Ishikawa (cell line): Measurements from ENCODE around the gene GFRAL.

Experiments
- CEBPB ChIP-seq: IDR thresholded peaks from 2 replicates; pipeline ENCODE4 v1.6.1; 2012
- CREB1 ChIP-seq: IDR thresholded peaks from 2 replicates; pipeline ENCODE4 v1.6.1; 2012; ENCODE audit warnings: low read depth
- EGR1 ChIP-seq: IDR thresholded peaks from 2 replicates; pipeline ENCODE4 v1.6.1; 2012
- EP300 ChIP-seq: IDR thresholded peaks from 2 replicates; pipeline ENCODE4 v1.6.1; 2012; ENCODE audit warnings: borderline replicate concordance
- FOXM1 ChIP-seq: IDR thresholded peaks from 2 replicates; pipeline ENCODE4 v1.6.1; 2012; ENCODE audit warnings: low read depth, borderline replicate concordance
- NFIC ChIP-seq: IDR thresholded peaks from 2 replicates; pipeline ENCODE4 v1.6.1; 2012
- RAD21 ChIP-seq: IDR thresholded peaks from 2 replicates; pipeline ENCODE4 v1.6.1; 2012; ENCODE audit warnings: low read depth
- TAF1 ChIP-seq: IDR thresholded peaks from 2 replicates; pipeline ENCODE4 v1.6.1; 2012; ENCODE audit warnings: low read depth, mild to moderate bottlenecking
- TCF12 ChIP-seq: IDR thresholded peaks from 2 replicates; pipeline ENCODE4 v1.6.1; 2012; ENCODE audit warnings: low read depth
- TEAD4 ChIP-seq: IDR thresholded peaks from 2 replicates; pipeline ENCODE4 v1.6.1; 2012
- YY1 ChIP-seq: IDR thresholded peaks from 2 replicates; pipeline ENCODE4 v1.6.1; 2012; ENCODE audit warnings: low read depth
- ZBTB7A ChIP-seq: IDR thresholded peaks from 2 replicates; pipeline ENCODE4 v1.6.1; 2012; ENCODE audit warnings: low read depth
- TF ChIP-seq, protein P1 (sequence below): IDR thresholded peaks from 2 replicates; pipeline ENCODE4 v1.6.1; 2012
- TF ChIP-seq, protein P2 (sequence below): IDR thresholded peaks from 2 replicates; pipeline ENCODE4 v1.6.1; 2012
- TF ChIP-seq, protein P3 (sequence below): IDR thresholded peaks from 2 replicates; pipeline ENCODE4 v1.6.1; 2012; ENCODE audit warnings: low read depth, mild to moderate bottlenecking

The GFRAL gene

DNA sequence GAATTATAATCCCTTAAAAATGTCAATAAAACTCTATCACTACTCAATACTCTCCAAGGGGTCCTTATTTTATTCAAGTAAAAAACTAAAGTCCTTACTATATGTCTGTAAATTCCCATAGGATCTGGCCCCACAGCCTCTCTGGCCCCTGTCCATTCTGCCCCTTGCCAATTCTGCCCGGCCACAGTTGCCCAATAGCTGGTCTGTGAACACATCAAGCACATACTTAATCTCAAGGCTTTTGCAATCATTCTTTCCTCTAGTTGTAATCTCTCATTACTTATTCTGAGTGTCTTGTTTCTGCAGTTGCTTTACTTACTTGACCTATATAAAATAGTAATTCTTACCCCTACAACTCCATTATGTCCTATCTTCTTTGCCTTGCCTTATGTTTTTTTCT is 22.5 kb upstream of the GFRAL start:
- TF ChIP-seq CREB1 (no peak), ZBTB7A (no peak), TEAD4 (no peak), NFIC (no peak), CEBPB (no peak), TAF1 (no peak), EP300 (no peak), RAD21 (no peak)
- TF ChIP-seq, protein P1, sequence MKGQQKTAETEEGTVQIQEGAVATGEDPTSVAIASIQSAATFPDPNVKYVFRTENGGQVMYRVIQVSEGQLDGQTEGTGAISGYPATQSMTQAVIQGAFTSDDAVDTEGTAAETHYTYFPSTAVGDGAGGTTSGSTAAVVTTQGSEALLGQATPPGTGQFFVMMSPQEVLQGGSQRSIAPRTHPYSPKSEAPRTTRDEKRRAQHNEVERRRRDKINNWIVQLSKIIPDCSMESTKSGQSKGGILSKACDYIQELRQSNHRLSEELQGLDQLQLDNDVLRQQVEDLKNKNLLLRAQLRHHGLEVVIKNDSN = no peak
- TF ChIP-seq, protein P2, sequence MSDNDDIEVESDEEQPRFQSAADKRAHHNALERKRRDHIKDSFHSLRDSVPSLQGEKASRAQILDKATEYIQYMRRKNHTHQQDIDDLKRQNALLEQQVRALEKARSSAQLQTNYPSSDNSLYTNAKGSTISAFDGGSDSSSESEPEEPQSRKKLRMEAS = no peak

DNA sequence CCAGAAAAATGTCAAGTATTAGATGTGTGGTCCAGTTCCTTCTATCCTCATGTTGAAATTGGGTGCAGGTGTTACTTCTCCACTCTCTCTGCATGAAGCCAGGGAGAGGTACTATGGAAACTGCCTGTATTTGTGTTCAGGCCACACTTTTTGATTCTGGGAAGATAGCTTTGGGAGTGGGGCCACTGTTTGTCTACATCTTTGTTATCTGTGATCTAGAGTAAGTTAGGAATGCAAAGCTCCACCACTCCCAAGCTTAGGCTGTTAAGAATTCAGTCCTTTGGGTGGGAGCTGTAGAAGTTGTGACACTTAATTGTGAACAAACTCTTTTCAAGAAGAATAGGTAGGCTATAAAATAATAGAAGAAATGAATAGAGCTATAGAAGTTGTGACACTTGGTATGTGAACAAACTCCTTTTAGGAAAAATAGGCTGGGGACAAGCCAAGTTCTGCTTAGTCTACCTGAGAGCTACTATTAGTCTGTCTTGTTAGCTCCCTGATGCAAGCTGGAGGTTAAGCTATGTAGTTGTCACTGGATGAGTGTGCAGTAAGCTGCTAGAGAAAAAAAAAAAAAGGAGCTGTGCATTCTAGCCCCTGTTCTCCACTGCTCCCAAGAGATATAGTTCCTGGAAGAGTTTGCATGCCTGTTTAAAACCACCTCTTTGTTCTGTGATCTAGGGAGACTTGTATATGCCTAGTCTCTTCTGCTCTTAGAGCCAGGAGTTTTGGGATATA is 7.1 kb upstream of the GFRAL start:
- TF ChIP-seq FOXM1 (no peak), TEAD4 (no peak), YY1 (no peak), CEBPB (no peak)

DNA sequence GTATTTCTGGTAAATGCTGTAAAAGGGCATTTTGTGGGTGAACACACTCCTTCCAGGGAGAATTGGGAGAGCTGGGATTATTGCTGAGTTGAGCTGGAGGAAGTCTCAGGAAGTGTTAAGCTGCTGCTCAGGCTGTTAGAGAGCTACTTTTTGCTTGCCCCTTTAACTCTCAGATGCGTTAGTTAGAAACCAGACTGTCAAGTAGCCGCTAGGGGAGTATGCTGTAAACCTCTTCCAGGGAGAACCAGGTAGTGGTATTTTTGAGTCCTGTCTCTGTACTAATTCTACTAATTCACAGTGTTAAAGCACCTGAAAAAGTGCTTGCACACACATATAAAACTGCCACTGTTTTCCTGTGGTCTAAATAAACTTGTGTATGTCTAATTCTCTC is 6.6 kb upstream of the GFRAL start:
- TF ChIP-seq RAD21 = no peak
- no peak for TF ChIP-seq FOXM1
- TF ChIP-seq TAF1 = no peak
- TF ChIP-seq, protein P3, sequence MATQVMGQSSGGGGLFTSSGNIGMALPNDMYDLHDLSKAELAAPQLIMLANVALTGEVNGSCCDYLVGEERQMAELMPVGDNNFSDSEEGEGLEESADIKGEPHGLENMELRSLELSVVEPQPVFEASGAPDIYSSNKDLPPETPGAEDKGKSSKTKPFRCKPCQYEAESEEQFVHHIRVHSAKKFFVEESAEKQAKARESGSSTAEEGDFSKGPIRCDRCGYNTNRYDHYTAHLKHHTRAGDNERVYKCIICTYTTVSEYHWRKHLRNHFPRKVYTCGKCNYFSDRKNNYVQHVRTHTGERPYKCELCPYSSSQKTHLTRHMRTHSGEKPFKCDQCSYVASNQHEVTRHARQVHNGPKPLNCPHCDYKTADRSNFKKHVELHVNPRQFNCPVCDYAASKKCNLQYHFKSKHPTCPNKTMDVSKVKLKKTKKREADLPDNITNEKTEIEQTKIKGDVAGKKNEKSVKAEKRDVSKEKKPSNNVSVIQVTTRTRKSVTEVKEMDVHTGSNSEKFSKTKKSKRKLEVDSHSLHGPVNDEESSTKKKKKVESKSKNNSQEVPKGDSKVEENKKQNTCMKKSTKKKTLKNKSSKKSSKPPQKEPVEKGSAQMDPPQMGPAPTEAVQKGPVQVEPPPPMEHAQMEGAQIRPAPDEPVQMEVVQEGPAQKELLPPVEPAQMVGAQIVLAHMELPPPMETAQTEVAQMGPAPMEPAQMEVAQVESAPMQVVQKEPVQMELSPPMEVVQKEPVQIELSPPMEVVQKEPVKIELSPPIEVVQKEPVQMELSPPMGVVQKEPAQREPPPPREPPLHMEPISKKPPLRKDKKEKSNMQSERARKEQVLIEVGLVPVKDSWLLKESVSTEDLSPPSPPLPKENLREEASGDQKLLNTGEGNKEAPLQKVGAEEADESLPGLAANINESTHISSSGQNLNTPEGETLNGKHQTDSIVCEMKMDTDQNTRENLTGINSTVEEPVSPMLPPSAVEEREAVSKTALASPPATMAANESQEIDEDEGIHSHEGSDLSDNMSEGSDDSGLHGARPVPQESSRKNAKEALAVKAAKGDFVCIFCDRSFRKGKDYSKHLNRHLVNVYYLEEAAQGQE = no peak
- TF ChIP-seq NFIC = no peak
- TF ChIP-seq EP300 = no peak
- no peak for TF ChIP-seq CREB1
- TF ChIP-seq YY1 = no peak
- no peak for TF ChIP-seq ZBTB7A
- TF ChIP-seq, protein P1 = no peak
- TF ChIP-seq TEAD4 = no peak
- TF ChIP-seq TCF12 = no peak
- TF ChIP-seq CEBPB = no peak
- no peak for TF ChIP-seq EGR1
- TF ChIP-seq, protein P2 = no peak

DNA sequence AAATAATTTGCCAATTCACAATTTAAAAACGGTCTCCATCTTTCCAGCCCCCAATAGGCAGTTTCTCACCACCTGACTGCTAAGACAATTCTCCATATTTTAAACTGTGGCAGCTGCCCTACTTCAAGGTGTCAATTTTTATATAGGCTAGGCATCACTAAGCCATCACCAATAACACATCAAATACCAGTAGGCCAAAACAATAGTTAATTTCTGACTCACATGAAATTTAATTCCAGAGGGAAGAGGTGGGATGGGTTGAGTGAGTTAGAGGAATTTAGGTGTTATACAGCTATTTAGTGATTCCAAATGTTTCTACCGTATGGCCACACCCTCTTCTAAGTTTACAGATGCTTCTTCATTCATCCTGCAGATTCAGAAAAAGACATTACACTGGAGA is 49.9 kb downstream of the GFRAL start:
- TF ChIP-seq ZBTB7A (no peak), FOXM1 (no peak), TCF12 (peak; percentile 63; the same call in 1 of the 2 replicates), CEBPB (no peak), TEAD4 (peak; percentile 80), YY1 (no peak), EP300 (peak; percentile 75), RAD21 (0 out of 2 replicates have a peak, but pooled peaks have one; percentile 3), TAF1 (no peak), NFIC (peak; percentile 40; the same call in 1 of the 2 replicates), CREB1 (no peak), EGR1 (no peak)
- TF ChIP-seq, protein P1 = 0 out of 2 replicates have a peak, but pooled peaks have one; percentile 23
- TF ChIP-seq, protein P2 = peak; percentile 36; the same call in 1 of the 2 replicates
- TF ChIP-seq, protein P3 = no peak

DNA sequence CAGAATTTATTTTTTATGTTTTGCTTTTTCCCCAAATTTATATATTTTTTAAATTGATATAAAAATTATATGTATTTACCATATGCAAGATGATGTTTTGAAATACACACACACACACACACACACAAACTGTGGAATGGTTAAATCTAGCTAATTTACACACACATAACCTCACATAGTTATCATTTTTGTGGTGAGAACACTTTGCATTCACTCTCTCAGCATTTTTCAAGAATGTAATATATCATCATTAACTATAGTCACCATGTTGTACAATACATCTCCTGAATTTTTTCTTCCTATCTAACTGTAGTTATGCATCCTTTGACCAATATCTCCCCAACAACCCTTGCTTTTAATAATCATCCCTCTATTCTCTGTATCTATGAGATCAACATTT is 52.2 kb downstream of the GFRAL start:
- TF ChIP-seq EGR1 (no peak), TEAD4 (peak; percentile 43; the same call in 1 of the 2 replicates), RAD21 (no peak)
